OCI-LY3 (cell line): ENCODE results near the gene CEP350.

Source experiments
- H2AFZ ChIP-seq: fragments of 200-600, 300-600 bp; shearing (Covaris generic); 2 replicates; pipeline ENCODE4 v1.6.0; 2014; ENCODE audit warnings: antibody characterized with exemption, low read depth, low read length
- H3K27ac ChIP-seq: fragments of 200-600, 300-600 bp; sonication (generic); 2 replicates; pipeline ENCODE4 v1.5.1; 2014; ENCODE audit warnings: mild to moderate bottlenecking, low read length, moderate library complexity, mixed read lengths
- H3K27me3 ChIP-seq: fragments of 200-600, 300-600 bp; sonication (generic); 2 replicates; pipeline ENCODE4 v1.6.1; 2014; ENCODE audit warnings: low read depth, low read length, mixed read lengths
- H3K36me3 ChIP-seq: fragments of 200-600, 300-600 bp; sonication (generic); replicated peaks from 2 replicates; pipeline ENCODE3; 2014; ENCODE audit warnings: low read depth, low read length, mixed read lengths
- H3K4me1 ChIP-seq: fragments of 300-600, 200-600 bp; sonication (generic); 2 replicates; pipeline ENCODE4 v1.6.1; 2014; ENCODE audit warnings: low read length, mixed read lengths
- H3K4me2 ChIP-seq: fragments of 200-600, 300-600 bp; sonication (generic); 2 replicates; pipeline ENCODE4 v1.6.1; 2014; ENCODE audit warnings: low read length, mixed read lengths
- H3K4me3 ChIP-seq: fragments of 300-600, 200-600 bp; sonication (generic); 2 replicates; pipeline ENCODE4 v1.5.1; 2014; ENCODE audit warnings: antibody characterized with exemption, mild to moderate bottlenecking, low read length, moderate library complexity
- H3K79me2 ChIP-seq: fragments of 300-600, 200-600 bp; shearing (Covaris generic); 2 replicates; pipeline ENCODE4 v1.6.1; 2014; ENCODE audit warnings: mild to moderate bottlenecking, low read length, mixed read lengths
- H3K9ac ChIP-seq: fragments of 300-600, 200-600 bp; shearing (Covaris generic); 2 replicates; pipeline ENCODE4 v1.6.0; 2014; ENCODE audit warnings: mild to moderate bottlenecking, low read length, moderate library complexity
- H3K9me3 ChIP-seq: fragments of 200-600, 300-600 bp; shearing (Covaris generic); 2 replicates; pipeline ENCODE4 v1.6.1; 2014; ENCODE audit warnings: low read length, mixed read lengths; ENCODE audit not compliant: insufficient read depth
- H4K20me1 ChIP-seq: fragments of 200-600, 300-600 bp; sonication (generic); 2 replicates; pipeline ENCODE4 v1.6.1; 2016; ENCODE audit warnings: low read length, mixed read lengths; ENCODE audit not compliant: insufficient read depth
- EZH2phosphoT487 ChIP-seq: fragments of 200-600 bp; shearing (Covaris generic); IDR thresholded peaks from 2 replicates; pipeline ENCODE4 v1.6.1; 2018; ENCODE audit warnings: antibody characterized with exemption, mixed run types, low read depth
- TF ChIP-seq, protein P1 (sequence below): fragments of 200-600, 300-600 bp; sonication (generic); IDR thresholded peaks from 2 replicates; pipeline ENCODE4 v1.5.1; 2014; ENCODE audit warnings: antibody characterized with exemption, low read length, low read depth

CEP350 gene

DNA sequence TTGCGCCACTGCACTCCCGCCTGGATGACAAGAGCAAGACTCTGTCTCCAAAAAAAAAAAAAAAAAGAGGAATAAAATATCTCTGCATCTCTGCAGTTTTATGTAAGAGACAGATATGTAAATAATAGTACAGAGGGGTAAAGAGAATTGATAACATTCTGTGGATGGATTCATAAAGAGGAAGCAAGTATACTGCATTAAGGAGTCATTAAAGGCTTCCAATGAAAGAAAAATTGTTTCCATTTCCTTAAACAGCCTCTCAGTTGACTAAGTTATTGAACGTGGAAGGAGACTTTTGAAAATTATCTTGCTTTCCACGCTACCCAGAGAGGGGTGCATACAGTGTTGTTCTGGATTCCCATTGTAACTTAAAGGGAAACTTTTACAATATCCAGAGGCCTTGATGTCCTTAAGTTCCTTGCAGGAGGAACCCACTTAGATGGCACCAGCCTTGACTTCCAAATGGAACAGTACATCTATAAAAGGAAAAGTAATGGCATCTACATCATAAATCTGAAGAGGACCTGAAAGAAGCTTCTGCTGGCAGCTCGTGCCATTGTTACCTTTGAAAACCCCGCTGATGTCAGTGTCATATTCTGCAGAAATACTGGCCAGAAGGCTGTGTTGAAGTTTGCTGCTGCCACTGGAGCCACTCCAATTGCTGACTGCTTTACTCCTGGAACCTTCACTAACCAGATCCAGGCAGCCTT is 13.8 kb downstream of the CEP350 start:
- peaks cover 96% of the 10 kb centered on the region for H3K79me2 ChIP-seq
- peaks cover 67% of the 10 kb centered on the region for H4K20me1 ChIP-seq
- peaks cover 4% of the 10 kb centered on the region for H3K4me1 ChIP-seq
- H3K36me3 ChIP-seq, result peaks cover 7% of the 10 kb centered on the region
- no peak overlapping the region for H3K27ac ChIP-seq
- no peak overlapping the region for H3K9ac ChIP-seq
- no peak overlapping the region for H2AFZ ChIP-seq
- no peak for TF ChIP-seq EZH2phosphoT487
- TF ChIP-seq, protein P1, sequence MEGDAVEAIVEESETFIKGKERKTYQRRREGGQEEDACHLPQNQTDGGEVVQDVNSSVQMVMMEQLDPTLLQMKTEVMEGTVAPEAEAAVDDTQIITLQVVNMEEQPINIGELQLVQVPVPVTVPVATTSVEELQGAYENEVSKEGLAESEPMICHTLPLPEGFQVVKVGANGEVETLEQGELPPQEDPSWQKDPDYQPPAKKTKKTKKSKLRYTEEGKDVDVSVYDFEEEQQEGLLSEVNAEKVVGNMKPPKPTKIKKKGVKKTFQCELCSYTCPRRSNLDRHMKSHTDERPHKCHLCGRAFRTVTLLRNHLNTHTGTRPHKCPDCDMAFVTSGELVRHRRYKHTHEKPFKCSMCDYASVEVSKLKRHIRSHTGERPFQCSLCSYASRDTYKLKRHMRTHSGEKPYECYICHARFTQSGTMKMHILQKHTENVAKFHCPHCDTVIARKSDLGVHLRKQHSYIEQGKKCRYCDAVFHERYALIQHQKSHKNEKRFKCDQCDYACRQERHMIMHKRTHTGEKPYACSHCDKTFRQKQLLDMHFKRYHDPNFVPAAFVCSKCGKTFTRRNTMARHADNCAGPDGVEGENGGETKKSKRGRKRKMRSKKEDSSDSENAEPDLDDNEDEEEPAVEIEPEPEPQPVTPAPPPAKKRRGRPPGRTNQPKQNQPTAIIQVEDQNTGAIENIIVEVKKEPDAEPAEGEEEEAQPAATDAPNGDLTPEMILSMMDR, result no peak
- no peaks in the 10 kb centered on the region for H3K27me3 ChIP-seq
- H3K9me3 ChIP-seq, result no peaks in the 10 kb centered on the region
- H3K4me3 ChIP-seq, result no peak overlapping the region
- no peak overlapping the region for H3K4me2 ChIP-seq

- H3K27ac ChIP-seq, result no peak overlapping the region
- peaks cover 9% of the 10 kb centered on the region for H3K4me1 ChIP-seq
- no peak overlapping the region for H2AFZ ChIP-seq
- no peak for TF ChIP-seq EZH2phosphoT487
- TF ChIP-seq, protein P1, result no peak
- no peak overlapping the region for H3K4me2 ChIP-seq
- H4K20me1 ChIP-seq, result peaks cover 66% of the 10 kb centered on the region
- H3K27me3 ChIP-seq, result no peaks in the 10 kb centered on the region
- H3K79me2 ChIP-seq, result peaks cover 96% of the 10 kb centered on the region
- no peaks in the 10 kb centered on the region for H3K9me3 ChIP-seq
- no peak overlapping the region for H3K4me3 ChIP-seq
- H3K36me3 ChIP-seq, result peaks cover 7% of the 10 kb centered on the region
- no peak overlapping the region for H3K9ac ChIP-seq
Observed at GRCh38 chr1:179968994-179969919, 14.6 kb downstream of the CEP350 start.

GRCh38 chr1:179969962-179970361 is 15.4 kb downstream of the CEP350 start:
- Histone ChIP-seq H3K4me1 (peaks cover 9% of the 10 kb centered on the region), H3K9me3 (no peaks in the 10 kb centered on the region), H4K20me1 (peaks cover 64% of the 10 kb centered on the region), H3K79me2 (peaks cover 96% of the 10 kb centered on the region), H3K4me3 (no peak overlapping the region), H3K36me3 (peaks cover 7% of the 10 kb centered on the region), H3K27me3 (no peaks in the 10 kb centered on the region), H3K27ac (no peak overlapping the region), H3K4me2 (no peak overlapping the region), H2AFZ (no peak overlapping the region), H3K9ac (no peak overlapping the region)
- TF ChIP-seq, protein P1, result no peak
- no peak for TF ChIP-seq EZH2phosphoT487
